ENCODE results near the gene RCAN2. TPM values are rescaled to one million over a fixed set of nuclear protein-coding genes. Genes with fewer than 3 reads are reported as not detected.

RCAN2 gene
- total and polyA plus RNA-seq, 9 donors, result 12.0 to 75.3 (median 16.7) TPM

GRCh38 chr6:46528961-46529750 is 37.9 kb upstream of the RCAN2 start:
- TF ChIP-seq CTCF (IDR thresholded peaks at IDR 0.05) (no peak), POLR2A (IDR thresholded peaks at IDR 0.05) (no peak), EP300 (IDR thresholded peaks at IDR 0.05) (no peak)
- H3K4me1 ChIP-seq (ENCODE audit: insufficient read depth), result peaks cover 2% of the 10 kb centered on the region
- H3K9me3 ChIP-seq, result no peaks in the 10 kb centered on the region
- no peak overlapping the region for H3K27ac ChIP-seq
- intact Hi-C loops (cut with DNase I), result no loop called here
- H3K4me3 ChIP-seq, result no peak overlapping the region
- H3K27me3 ChIP-seq, result no peaks in the 10 kb centered on the region
- no peaks in the 10 kb centered on the region for H3K36me3 ChIP-seq
- 62 to 75% (median 63%) methylated on average over 3 of the region's 3 CpGs for WGBS, 3 donors
- DNase-seq, result no peak

GRCh38 chr6:46526607-46527006 is 35.4 kb upstream of the RCAN2 start:
- no peak for DNase-seq
- no peaks in the 10 kb centered on the region for H3K36me3 ChIP-seq
- H3K4me3 ChIP-seq, result no peak overlapping the region
- no peaks in the 10 kb centered on the region for H3K9me3 ChIP-seq
- TF ChIP-seq EP300 (IDR thresholded peaks at IDR 0.05) (no peak), POLR2A (IDR thresholded peaks at IDR 0.05) (no peak), CTCF (IDR thresholded peaks at IDR 0.05) (no peak)
- WGBS, 3 donors, result 89 to 98% (median 94%) methylated on average over 2 of the region's 2 CpGs
- intact Hi-C loops (cut with DNase I), result no loop called here
- no peak overlapping the region for H3K27ac ChIP-seq
- peaks cover 4% of the 10 kb centered on the region for H3K4me1 ChIP-seq (ENCODE audit: insufficient read depth)
- H3K27me3 ChIP-seq, result no peaks in the 10 kb centered on the region

GRCh38 chr6:46525583-46525982 is 34.3 kb upstream of the RCAN2 start:
- Histone ChIP-seq H3K27me3 (no peaks in the 10 kb centered on the region), H3K9me3 (no peaks in the 10 kb centered on the region), H3K36me3 (no peaks in the 10 kb centered on the region), H3K4me1 (ENCODE audit: insufficient read depth) (peaks cover 4% of the 10 kb centered on the region), H3K27ac (no peak overlapping the region), H3K4me3 (no peak overlapping the region)
- no peak for DNase-seq
- no peak for TF ChIP-seq EP300 (IDR thresholded peaks at IDR 0.05)
- no peak for TF ChIP-seq CTCF (IDR thresholded peaks at IDR 0.05)
- no peak for TF ChIP-seq POLR2A (IDR thresholded peaks at IDR 0.05)
- intact Hi-C loops (cut with DNase I), result no loop called here

- Histone ChIP-seq H3K36me3 (no peaks in the 10 kb centered on the region), H3K9me3 (no peaks in the 10 kb centered on the region), H3K4me1 (ENCODE audit: insufficient read depth) (peaks cover 5% of the 10 kb centered on the region), H3K27ac (no peak overlapping the region), H3K4me3 (no peak overlapping the region), H3K27me3 (no peaks in the 10 kb centered on the region)
- no peak for TF ChIP-seq POLR2A (IDR thresholded peaks at IDR 0.05)
- TF ChIP-seq EP300 (IDR thresholded peaks at IDR 0.05), result no peak
- no peak for TF ChIP-seq CTCF (IDR thresholded peaks at IDR 0.05)
- intact Hi-C loops (cut with DNase I), result no loop called here
- no peak for DNase-seq
These were observed 30.3 kb upstream of the RCAN2 start for GRCh38 chr6:46521464-46521971.

All from ovary (tissue), 9 donors.